GM12864 (cell line): Measurements from ENCODE around the gene FAM83D.

Experiments
- DNase-seq: peaks from one replicate; pipeline ENCODE4 v3.0.0-alpha.2; 2011; ENCODE audit warnings: low read depth
- H3K4me3 ChIP-seq: 2 replicates; pipeline ENCODE4 v1.5.1; 2011; ENCODE audit warnings: mild to moderate bottlenecking, low read depth, low read length, control low read depth
- CTCF ChIP-seq: IDR thresholded peaks from 2 replicates; pipeline ENCODE4 v1.5.1; 2011; ENCODE audit warnings: low read depth, mild to moderate bottlenecking, moderate library complexity, low read length, control low read depth, inconsistent platforms; ENCODE audit errors: missing control alignments

Gene FAM83D

GRCh38 chr20:38965264-38965663 is 39.0 kb downstream of the FAM83D start:
- H3K4me3 ChIP-seq, result no peak overlapping the region
- TF ChIP-seq CTCF, result no peak
- DNase-seq, result no peak

- H3K4me3 ChIP-seq, result no peak overlapping the region
- TF ChIP-seq CTCF, result no peak
- DNase-seq, result no peak
Measured at GRCh38 chr20:38968090-38968489, 41.9 kb downstream of the FAM83D start.

- DNase-seq, result no peak
- TF ChIP-seq CTCF, result no peak
- no peak overlapping the region for H3K4me3 ChIP-seq
Measured at GRCh38 chr20:38969708-38970107, 43.5 kb downstream of the FAM83D start.

DNA sequence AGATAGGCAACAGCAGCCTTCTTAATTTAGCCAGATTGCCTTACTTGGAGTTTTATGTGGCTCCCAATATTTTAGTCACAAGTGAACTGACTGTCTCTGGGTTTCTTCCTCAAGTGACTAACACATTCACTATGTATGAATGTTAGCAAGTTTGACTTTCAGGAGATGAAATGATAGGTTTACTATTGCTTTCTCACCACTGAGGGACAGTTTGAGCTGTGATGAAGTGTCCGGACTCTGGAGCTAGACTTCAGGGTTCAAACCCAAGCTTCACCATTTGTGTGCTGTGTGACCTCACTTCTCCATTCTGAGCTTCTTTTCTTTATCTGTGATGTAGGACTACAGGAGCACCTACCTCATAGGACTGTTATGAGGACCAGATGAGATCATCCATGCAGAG is 44.1 kb downstream of the FAM83D start:
- no peak for DNase-seq
- no peak for TF ChIP-seq CTCF

DNA sequence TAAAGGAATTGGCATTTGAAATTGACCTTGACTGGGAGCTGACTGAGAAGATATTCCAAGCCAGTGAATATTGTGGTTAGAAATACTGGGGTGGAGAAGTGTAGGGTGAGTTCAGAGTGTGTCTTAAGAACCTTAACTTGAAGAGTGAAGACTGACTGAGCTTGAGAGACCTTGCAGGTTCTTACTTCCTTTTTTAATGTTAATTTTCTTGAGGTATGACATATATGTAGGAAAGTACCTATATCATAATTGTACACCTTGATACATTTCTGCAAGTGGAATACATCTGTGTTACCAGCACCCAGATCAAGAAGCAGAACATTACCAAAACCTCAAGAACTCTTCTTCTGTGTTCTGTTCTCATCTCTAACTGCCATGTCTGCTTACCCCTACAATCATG is 46.9 kb downstream of the FAM83D start:
- DNase-seq, result no peak
- TF ChIP-seq CTCF, result no peak
- H3K4me3 ChIP-seq, result no peak overlapping the region

More for the DNA sequence above, 44.1 kb downstream of the FAM83D start:
- H3K4me3 ChIP-seq, result no peak overlapping the region

- DNase-seq, result no peak
- H3K4me3 ChIP-seq, result no peak overlapping the region
Measured at GRCh38 chr20:38973645-38974044, 47.4 kb downstream of the FAM83D start.

More at GRCh38 chr20:38973645-38974044, 47.4 kb downstream of the FAM83D start:
- TF ChIP-seq CTCF, result no peak
